Measurements from ENCODE around the gene CDH13.

CDH13 gene

DNA sequence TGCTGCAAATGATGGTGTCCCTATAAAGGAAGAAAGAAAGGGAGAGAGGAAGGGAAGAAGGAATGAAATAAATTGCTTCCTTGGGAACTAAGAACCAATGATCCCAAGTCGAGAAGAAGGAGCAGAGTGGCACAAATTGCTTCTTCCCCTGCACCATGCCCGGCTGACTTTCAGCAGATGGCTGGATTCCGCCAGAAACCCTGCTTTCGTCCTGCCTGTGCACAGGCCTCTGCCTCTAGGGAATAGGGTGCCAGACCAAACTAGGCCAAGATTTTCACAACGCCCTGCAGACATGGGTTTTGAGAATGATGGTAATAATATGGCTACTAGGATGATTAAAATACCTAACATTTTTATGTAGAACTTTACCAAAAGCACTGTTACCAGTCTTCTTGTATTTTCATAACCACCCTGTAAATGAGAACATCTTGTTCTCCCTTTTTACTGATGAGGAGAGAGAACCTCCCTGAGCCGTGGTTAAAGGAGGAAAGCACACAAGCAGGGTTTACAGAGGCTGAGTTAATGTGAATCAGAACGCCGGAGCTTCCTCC lies 1058.9 kb downstream of the CDH13 start:
- ATAC-seq = no peak
- TF ChIP-seq ESRRG (CRISPR knock-in tag; IDR thresholded peaks at IDR 0.05) (no peak), RARB (CRISPR knock-in tag; IDR thresholded peaks at IDR 0.05) (no peak), BACH2 (CRISPR knock-in tag; IDR thresholded peaks at IDR 0.05; ENCODE audit: borderline replicate concordance) (no peak), ZNF8 (CRISPR knock-in tag; IDR thresholded peaks at IDR 0.05) (no peak), ZNF565 (CRISPR knock-in tag; conservative IDR thresholded peaks at IDR 0.05; ENCODE audit: low read depth) (no peak), TCF4 (CRISPR knock-in tag; IDR thresholded peaks at IDR 0.05; ENCODE audit: borderline replicate concordance) (no peak), ISL1 (CRISPR knock-in tag; IDR thresholded peaks at IDR 0.05) (no peak), PPARA (CRISPR knock-in tag; IDR thresholded peaks at IDR 0.05; ENCODE audit: borderline replicate concordance) (no peak), ZFP30 (CRISPR knock-in tag; IDR thresholded peaks at IDR 0.05) (no peak), TOX (CRISPR knock-in tag; IDR thresholded peaks at IDR 0.05; ENCODE audit: borderline replicate concordance) (no peak), ARNTL (CRISPR knock-in tag; IDR thresholded peaks at IDR 0.05; ENCODE audit: borderline replicate concordance, low read depth) (no peak), SNAI2 (CRISPR knock-in tag; IDR thresholded peaks at IDR 0.05) (no peak), ZNF70 (CRISPR knock-in tag; IDR thresholded peaks at IDR 0.05) (no peak), ZFP3 (CRISPR knock-in tag; IDR thresholded peaks at IDR 0.05) (no peak)
- TF ChIP-seq, protein P1, sequence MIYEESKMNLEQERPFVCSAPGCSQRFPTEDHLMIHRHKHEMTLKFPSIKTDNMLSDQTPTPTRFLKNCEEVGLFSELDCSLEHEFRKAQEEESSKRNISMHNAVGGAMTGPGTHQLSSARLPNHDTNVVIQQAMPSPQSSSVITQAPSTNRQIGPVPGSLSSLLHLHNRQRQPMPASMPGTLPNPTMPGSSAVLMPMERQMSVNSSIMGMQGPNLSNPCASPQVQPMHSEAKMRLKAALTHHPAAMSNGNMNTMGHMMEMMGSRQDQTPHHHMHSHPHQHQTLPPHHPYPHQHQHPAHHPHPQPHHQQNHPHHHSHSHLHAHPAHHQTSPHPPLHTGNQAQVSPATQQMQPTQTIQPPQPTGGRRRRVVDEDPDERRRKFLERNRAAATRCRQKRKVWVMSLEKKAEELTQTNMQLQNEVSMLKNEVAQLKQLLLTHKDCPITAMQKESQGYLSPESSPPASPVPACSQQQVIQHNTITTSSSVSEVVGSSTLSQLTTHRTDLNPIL (CRISPR knock-in tag; IDR thresholded peaks at IDR 0.05; ENCODE audit: low read depth) = no peak
- TF ChIP-seq, protein P2, sequence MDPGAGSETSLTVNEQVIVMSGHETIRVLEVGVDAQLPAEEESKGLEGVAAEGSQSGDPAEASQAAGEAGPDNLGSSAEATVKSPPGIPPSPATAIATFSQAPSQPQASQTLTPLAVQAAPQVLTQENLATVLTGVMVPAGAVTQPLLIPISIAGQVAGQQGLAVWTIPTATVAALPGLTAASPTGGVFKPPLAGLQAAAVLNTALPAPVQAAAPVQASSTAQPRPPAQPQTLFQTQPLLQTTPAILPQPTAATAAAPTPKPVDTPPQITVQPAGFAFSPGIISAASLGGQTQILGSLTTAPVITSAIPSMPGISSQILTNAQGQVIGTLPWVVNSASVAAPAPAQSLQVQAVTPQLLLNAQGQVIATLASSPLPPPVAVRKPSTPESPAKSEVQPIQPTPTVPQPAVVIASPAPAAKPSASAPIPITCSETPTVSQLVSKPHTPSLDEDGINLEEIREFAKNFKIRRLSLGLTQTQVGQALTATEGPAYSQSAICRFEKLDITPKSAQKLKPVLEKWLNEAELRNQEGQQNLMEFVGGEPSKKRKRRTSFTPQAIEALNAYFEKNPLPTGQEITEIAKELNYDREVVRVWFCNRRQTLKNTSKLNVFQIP (CRISPR knock-in tag; IDR thresholded peaks at IDR 0.05; ENCODE audit: borderline replicate concordance, low read depth) = no peak
- TF ChIP-seq, protein P3, sequence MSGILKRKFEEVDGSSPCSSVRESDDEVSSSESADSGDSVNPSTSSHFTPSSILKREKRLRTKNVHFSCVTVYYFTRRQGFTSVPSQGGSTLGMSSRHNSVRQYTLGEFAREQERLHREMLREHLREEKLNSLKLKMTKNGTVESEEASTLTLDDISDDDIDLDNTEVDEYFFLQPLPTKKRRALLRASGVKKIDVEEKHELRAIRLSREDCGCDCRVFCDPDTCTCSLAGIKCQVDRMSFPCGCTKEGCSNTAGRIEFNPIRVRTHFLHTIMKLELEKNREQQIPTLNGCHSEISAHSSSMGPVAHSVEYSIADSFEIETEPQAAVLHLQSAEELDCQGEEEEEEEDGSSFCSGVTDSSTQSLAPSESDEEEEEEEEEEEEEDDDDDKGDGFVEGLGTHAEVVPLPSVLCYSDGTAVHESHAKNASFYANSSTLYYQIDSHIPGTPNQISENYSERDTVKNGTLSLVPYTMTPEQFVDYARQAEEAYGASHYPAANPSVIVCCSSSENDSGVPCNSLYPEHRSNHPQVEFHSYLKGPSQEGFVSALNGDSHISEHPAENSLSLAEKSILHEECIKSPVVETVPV (CRISPR knock-in tag; IDR thresholded peaks at IDR 0.05) = no peak

DNA sequence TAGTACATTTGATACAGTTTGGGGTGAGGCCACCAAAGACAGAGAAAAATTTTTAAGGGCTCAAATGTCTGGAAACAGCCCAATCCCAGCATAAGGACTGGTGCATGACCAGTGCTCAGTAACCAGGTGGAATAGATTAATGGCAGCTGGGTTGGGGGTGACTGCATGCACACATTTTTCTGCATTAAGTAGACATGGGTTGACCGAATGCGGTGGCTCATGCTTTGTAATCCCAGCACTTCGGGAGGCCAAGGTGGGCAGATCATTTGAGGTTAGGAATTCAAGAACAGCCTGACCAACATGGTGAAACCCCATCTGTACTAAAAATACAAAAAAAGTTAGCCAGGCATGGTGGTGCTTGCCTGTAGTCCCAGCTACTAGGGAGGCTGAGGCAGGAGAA lies 1060.0 kb downstream of the CDH13 start:
- no peak for TF ChIP-seq CSDC2 (CRISPR knock-in tag; IDR thresholded peaks at IDR 0.05)
- TF ChIP-seq TOX (CRISPR knock-in tag; IDR thresholded peaks at IDR 0.05; ENCODE audit: borderline replicate concordance) = no peak
- no peak for TF ChIP-seq ZNF70 (CRISPR knock-in tag; IDR thresholded peaks at IDR 0.05)
- no peak for TF ChIP-seq GLIS3 (CRISPR knock-in tag; IDR thresholded peaks at IDR 0.05)
- TF ChIP-seq, protein P4, sequence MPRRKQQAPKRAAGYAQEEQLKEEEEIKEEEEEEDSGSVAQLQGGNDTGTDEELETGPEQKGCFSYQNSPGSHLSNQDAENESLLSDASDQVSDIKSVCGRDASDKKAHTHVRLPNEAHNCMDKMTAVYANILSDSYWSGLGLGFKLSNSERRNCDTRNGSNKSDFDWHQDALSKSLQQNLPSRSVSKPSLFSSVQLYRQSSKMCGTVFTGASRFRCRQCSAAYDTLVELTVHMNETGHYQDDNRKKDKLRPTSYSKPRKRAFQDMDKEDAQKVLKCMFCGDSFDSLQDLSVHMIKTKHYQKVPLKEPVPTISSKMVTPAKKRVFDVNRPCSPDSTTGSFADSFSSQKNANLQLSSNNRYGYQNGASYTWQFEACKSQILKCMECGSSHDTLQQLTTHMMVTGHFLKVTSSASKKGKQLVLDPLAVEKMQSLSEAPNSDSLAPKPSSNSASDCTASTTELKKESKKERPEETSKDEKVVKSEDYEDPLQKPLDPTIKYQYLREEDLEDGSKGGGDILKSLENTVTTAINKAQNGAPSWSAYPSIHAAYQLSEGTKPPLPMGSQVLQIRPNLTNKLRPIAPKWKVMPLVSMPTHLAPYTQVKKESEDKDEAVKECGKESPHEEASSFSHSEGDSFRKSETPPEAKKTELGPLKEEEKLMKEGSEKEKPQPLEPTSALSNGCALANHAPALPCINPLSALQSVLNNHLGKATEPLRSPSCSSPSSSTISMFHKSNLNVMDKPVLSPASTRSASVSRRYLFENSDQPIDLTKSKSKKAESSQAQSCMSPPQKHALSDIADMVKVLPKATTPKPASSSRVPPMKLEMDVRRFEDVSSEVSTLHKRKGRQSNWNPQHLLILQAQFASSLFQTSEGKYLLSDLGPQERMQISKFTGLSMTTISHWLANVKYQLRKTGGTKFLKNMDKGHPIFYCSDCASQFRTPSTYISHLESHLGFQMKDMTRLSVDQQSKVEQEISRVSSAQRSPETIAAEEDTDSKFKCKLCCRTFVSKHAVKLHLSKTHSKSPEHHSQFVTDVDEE (CRISPR knock-in tag; IDR thresholded peaks at IDR 0.05) = no peak
- TF ChIP-seq TCF4 (CRISPR knock-in tag; IDR thresholded peaks at IDR 0.05; ENCODE audit: borderline replicate concordance) = no peak
- no peak for TF ChIP-seq ZNF8 (CRISPR knock-in tag; IDR thresholded peaks at IDR 0.05)
- TF ChIP-seq ARNTL (CRISPR knock-in tag; IDR thresholded peaks at IDR 0.05; ENCODE audit: borderline replicate concordance, low read depth) = no peak
- TF ChIP-seq ISL1 (CRISPR knock-in tag; IDR thresholded peaks at IDR 0.05) = no peak
- ATAC-seq = no peak

DNA sequence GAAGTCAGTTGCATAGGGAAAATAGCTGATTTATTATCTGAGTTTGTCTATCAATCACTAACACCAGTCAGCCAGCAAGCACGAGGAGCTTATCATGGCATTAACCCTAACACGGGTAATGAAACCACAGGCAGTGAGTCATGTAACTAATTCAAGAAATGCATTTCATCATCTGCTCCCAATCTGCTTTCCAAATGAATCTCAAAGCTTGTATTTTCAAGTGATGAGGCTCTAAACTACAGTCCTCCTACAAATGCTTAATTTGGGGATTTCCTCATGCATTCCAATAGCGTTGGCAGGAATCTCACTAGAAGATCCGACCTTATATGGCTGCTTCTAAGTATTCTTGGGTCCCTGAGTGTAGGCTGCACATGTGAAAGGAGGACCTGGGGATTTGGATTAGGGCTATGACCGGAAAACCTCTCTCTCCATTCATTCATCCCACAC lies 1062.6 kb downstream of the CDH13 start:
- ATAC-seq = peak; percentile 85
- TF ChIP-seq, protein P3 (CRISPR knock-in tag; IDR thresholded peaks at IDR 0.05) = no peak
- TF ChIP-seq, protein P2 (CRISPR knock-in tag; IDR thresholded peaks at IDR 0.05; ENCODE audit: borderline replicate concordance, low read depth) = no peak
- TF ChIP-seq ZC3H10 (CRISPR knock-in tag; IDR thresholded peaks at IDR 0.05) (no peak), ZNF565 (CRISPR knock-in tag; conservative IDR thresholded peaks at IDR 0.05; ENCODE audit: low read depth) (no peak), ZFP3 (CRISPR knock-in tag; IDR thresholded peaks at IDR 0.05) (no peak), CSDC2 (CRISPR knock-in tag; IDR thresholded peaks at IDR 0.05) (no peak), BACH2 (CRISPR knock-in tag; IDR thresholded peaks at IDR 0.05; ENCODE audit: borderline replicate concordance) (no peak), ZNF8 (CRISPR knock-in tag; IDR thresholded peaks at IDR 0.05) (no peak), TCF4 (CRISPR knock-in tag; IDR thresholded peaks at IDR 0.05; ENCODE audit: borderline replicate concordance) (no peak)
- TF ChIP-seq, protein P4 (CRISPR knock-in tag; IDR thresholded peaks at IDR 0.05) = no peak
- TF ChIP-seq, protein P1 (CRISPR knock-in tag; IDR thresholded peaks at IDR 0.05; ENCODE audit: low read depth) = no peak

Data from SK-N-SH treated with all-trans-retinoic acid at 6 μM for 48 hours (cell line).